ENCODE measurements around the gene SOAT1.

DNA sequence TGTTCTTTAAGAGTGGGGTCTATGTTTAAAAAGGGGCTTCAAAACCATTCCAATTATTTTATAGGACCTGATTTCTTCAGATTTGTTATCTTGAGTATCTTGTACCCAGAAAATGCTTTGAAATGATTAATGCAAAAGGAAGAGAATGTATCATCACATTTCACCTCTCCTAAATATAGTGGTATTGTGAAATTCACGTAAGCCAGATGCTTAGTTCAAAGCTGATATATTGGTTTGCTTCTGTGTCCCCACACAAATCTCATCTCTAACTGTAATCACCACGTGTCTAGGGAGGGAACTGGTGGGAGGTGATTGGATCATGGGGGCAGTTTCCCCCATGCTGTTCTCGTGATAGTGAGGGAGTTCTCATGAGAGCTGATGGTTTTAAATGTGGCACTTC, 8.5 kb downstream of the SOAT1 start:
- TF ChIP-seq RAD21 (IDR thresholded peaks at IDR 0.05 in 1 of 2, conservative IDR thresholded peaks at IDR 0.05 in 1 of 2; ENCODE audit: low read depth in 2 of 2, low read length in 2 of 2) (no peak), MAFK (IDR thresholded peaks at IDR 0.05; ENCODE audit: low read depth, low read length) (no peak), YY1 (IDR thresholded peaks at IDR 0.05; ENCODE audit: low read depth, low read length) (no peak), SIRT6 (IDR thresholded peaks at IDR 0.05; ENCODE audit: low read length) (no peak), SP4 (IDR thresholded peaks at IDR 0.05; ENCODE audit: low read length) (no peak), KDM5A (IDR thresholded peaks at IDR 0.05; ENCODE audit: low read length) (no peak)
- TF ChIP-seq, protein P1, sequence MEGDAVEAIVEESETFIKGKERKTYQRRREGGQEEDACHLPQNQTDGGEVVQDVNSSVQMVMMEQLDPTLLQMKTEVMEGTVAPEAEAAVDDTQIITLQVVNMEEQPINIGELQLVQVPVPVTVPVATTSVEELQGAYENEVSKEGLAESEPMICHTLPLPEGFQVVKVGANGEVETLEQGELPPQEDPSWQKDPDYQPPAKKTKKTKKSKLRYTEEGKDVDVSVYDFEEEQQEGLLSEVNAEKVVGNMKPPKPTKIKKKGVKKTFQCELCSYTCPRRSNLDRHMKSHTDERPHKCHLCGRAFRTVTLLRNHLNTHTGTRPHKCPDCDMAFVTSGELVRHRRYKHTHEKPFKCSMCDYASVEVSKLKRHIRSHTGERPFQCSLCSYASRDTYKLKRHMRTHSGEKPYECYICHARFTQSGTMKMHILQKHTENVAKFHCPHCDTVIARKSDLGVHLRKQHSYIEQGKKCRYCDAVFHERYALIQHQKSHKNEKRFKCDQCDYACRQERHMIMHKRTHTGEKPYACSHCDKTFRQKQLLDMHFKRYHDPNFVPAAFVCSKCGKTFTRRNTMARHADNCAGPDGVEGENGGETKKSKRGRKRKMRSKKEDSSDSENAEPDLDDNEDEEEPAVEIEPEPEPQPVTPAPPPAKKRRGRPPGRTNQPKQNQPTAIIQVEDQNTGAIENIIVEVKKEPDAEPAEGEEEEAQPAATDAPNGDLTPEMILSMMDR (IDR thresholded peaks at IDR 0.05; ENCODE audit: control extremely low read depth in 1 of 3, insufficient read depth in 1 of 3, low read depth in 1 of 3, low read length in 3 of 3): no peak
